Keratinocyte (primary cell): ENCODE data around the gene DLG2. TPM values are rescaled to one million over a fixed set of nuclear protein-coding genes. Genes with fewer than 3 reads are reported as not detected.

Source experiments
- DNase-seq: peaks from one replicate; pipeline ENCODE4 v3.0.0-alpha.2; 2011; ENCODE audit warnings: low read depth, missing footprints, low spot score
- FAIRE-seq: peaks from 2 replicates; lab custom pipeline; 2011; peaks lifted over from hg19 to GRCh38; lab: Jason Lieb, UNC
- H2AFZ ChIP-seq: 2 replicates; pipeline ENCODE4 v1.6.0; 2012; ENCODE audit warnings: low read length, control low read depth, inconsistent platforms; ENCODE audit not compliant: control insufficient read depth
- H3K27ac ChIP-seq: 2 replicates; pipeline ENCODE4 v1.5.1; 2011; ENCODE audit warnings: low read length; ENCODE audit not compliant: control insufficient read depth, insufficient read depth
- H3K27me3 ChIP-seq: 3 replicates; pipeline ENCODE4 v1.6.0; 2011; ENCODE audit warnings: low read length; ENCODE audit not compliant: control insufficient read depth, insufficient read depth; ENCODE audit errors: extremely low read depth
- H3K36me3 ChIP-seq, 2 experiments: 2 replicates in 1 of 2; 3 replicates in 1 of 2; pipeline ENCODE4 v1.5.1; 2011; ENCODE audit warnings: low read length in 2 of 2, mild to moderate bottlenecking in 1 of 2; ENCODE audit not compliant: control insufficient read depth in 2 of 2, insufficient read depth in 2 of 2; ENCODE audit errors: extremely low read depth in 1 of 2
- H3K4me1 ChIP-seq: 3 replicates; pipeline ENCODE4 v1.5.1; 2011; ENCODE audit warnings: low read length; ENCODE audit not compliant: control insufficient read depth, insufficient read depth; ENCODE audit errors: extremely low read depth
- H3K4me2 ChIP-seq: 3 replicates; pipeline ENCODE4 v1.6.0; 2011; ENCODE audit warnings: low read depth, low read length; ENCODE audit not compliant: control insufficient read depth, insufficient read depth; ENCODE audit errors: extremely low read depth
- H3K4me3 ChIP-seq, 3 experiments: fragments of 200-600 bp in 1 of 3; sonication (generic) in 1 of 3; 2 replicates in 2 of 3; 3 replicates in 1 of 3; pipeline ENCODE4 v1.5.1; 2011 to 2016; ENCODE audit warnings: low read length in 3 of 3, mild to moderate bottlenecking in 3 of 3, control low read depth in 2 of 3, inconsistent platforms in 1 of 3, low read depth in 1 of 3, mixed read lengths in 1 of 3, mixed run types in 1 of 3, moderate library complexity in 1 of 3; ENCODE audit not compliant: control insufficient read depth in 2 of 3, insufficient read depth in 2 of 3; ENCODE audit errors: extremely low read depth in 1 of 3
- H3K79me2 ChIP-seq: 2 replicates; pipeline ENCODE4 v1.6.0; 2012; ENCODE audit warnings: low read length; ENCODE audit not compliant: control insufficient read depth, insufficient read depth
- H3K9ac ChIP-seq: 3 replicates; pipeline ENCODE4 v1.6.0; 2011; ENCODE audit warnings: low read length; ENCODE audit not compliant: control insufficient read depth, insufficient read depth; ENCODE audit errors: extremely low read depth
- H3K9me1 ChIP-seq: 3 replicates; pipeline ENCODE4 v1.6.0; 2011; ENCODE audit warnings: low read length; ENCODE audit not compliant: control insufficient read depth, insufficient read depth; ENCODE audit errors: extremely low read depth
- H3K9me3 ChIP-seq: 2 replicates; pipeline ENCODE4 v1.5.1; 2012; ENCODE audit warnings: low read depth, low read length; ENCODE audit not compliant: control insufficient read depth
- H4K20me1 ChIP-seq: 3 replicates; pipeline ENCODE4 v1.6.0; 2011; ENCODE audit warnings: low read length; ENCODE audit not compliant: control insufficient read depth, insufficient read depth; ENCODE audit errors: extremely low read depth
- CTCF ChIP-seq, 3 experiments: IDR thresholded peaks in 1 of 3; conservative IDR thresholded peaks in 1 of 3; optimal IDR thresholded peaks in 1 of 3; 2 replicates in 2 of 3; 3 replicates in 1 of 3; pipeline versions ENCODE3 to v1.5.1; 2011; ENCODE audit warnings: low read length in 3 of 3, mild to moderate bottlenecking in 3 of 3, moderate library complexity in 2 of 3, control low read depth in 1 of 3, inconsistent platforms in 1 of 3; ENCODE audit not compliant: insufficient read depth in 2 of 3; ENCODE audit errors: extremely low read depth in 1 of 3
- EZH2 ChIP-seq: IDR thresholded peaks from one replicate; pipeline ENCODE4 v1.6.1; 2012; ENCODE audit warnings: inconsistent platforms, mild to moderate bottlenecking, low read length, moderate library complexity
- dilution Hi-C: fragments of 300-500 bp; cut with MboI; formaldehyde crosslinking; loops from one replicate; pipeline ENCODE4 v1.7.0; 2020; ENCODE audit warnings: low sequenced_read_pairs; ENCODE audit not compliant: extremely low pct_ligation_motif_present
- polyA plus RNA-seq, 5 experiments: library from polyadenylated mRNA; depleted of rRNA in 3 of 5; stranded (reverse) in 3 of 5; stranded (forward) in 1 of 5; unstranded in 1 of 5; fragments of >200 nt; gene quantifications; 1 replicate in 1 of 5; 2 replicates in 3 of 5; 3 replicates in 1 of 5; pipeline versions ENCODE4 v1.2.1 to v1.2.3, GENCODE V29; 2011 to 2012; ENCODE audit warnings: missing spikeins in 2 of 5, low read depth in 1 of 5, low replicate concordance in 1 of 5

Gene DLG2
- polyA plus RNA-seq, 1 donor (not counting 4 experiments of a cell fraction or from before 2014, with no cell fraction given) = 0.55 TPM

- no peak for FAIRE-seq
- dilution Hi-C loops = no loop called here
Measured at GRCh38 chr11:84358034-84358433, 1269.1 kb downstream of the DLG2 start.

GRCh38 chr11:84355911-84356310, 1271.2 kb downstream of the DLG2 start:
- no peaks in the 10 kb centered on the region for H3K4me1 ChIP-seq
- FAIRE-seq (no peak), DNase-seq (no peak)
- H3K9me1 ChIP-seq = no peaks in the 10 kb centered on the region
- no peaks in the 10 kb centered on the region for H3K79me2 ChIP-seq
- TF ChIP-seq EZH2 (no peak), CTCF (optimal IDR thresholded peaks at IDR 0.05 in 1 of 3, IDR thresholded peaks at IDR 0.05 in 1 of 3, conservative IDR thresholded peaks at IDR 0.05 in 1 of 3; ENCODE audit: extremely low read depth in 1 of 3, insufficient read depth in 2 of 3, low read length in 3 of 3) (no peak)
- no peaks in the 10 kb centered on the region for H4K20me1 ChIP-seq
- H2AFZ ChIP-seq = no peak overlapping the region
- H3K9ac ChIP-seq = no peak overlapping the region
- H3K9me3 ChIP-seq = no peaks in the 10 kb centered on the region
- H3K36me3 ChIP-seq = no peaks in the 10 kb centered on the region
- dilution Hi-C loops = no loop called here
- H3K4me2 ChIP-seq = no peak overlapping the region
- no peak overlapping the region for H3K4me3 ChIP-seq
- H3K27me3 ChIP-seq = no peaks in the 10 kb centered on the region
- no peak overlapping the region for H3K27ac ChIP-seq

More at GRCh38 chr11:84358034-84358433, 1269.1 kb downstream of the DLG2 start:
- Histone ChIP-seq H3K4me1 (no peaks in the 10 kb centered on the region), H3K4me3 (no peak overlapping the region), H3K27ac (no peak overlapping the region), H3K36me3 (no peaks in the 10 kb centered on the region), H3K9me1 (no peaks in the 10 kb centered on the region), H3K9me3 (no peaks in the 10 kb centered on the region), H3K9ac (no peak overlapping the region), H3K27me3 (no peaks in the 10 kb centered on the region), H2AFZ (no peak overlapping the region), H3K79me2 (no peaks in the 10 kb centered on the region), H4K20me1 (no peaks in the 10 kb centered on the region), H3K4me2 (no peak overlapping the region)
- no peak for TF ChIP-seq CTCF (optimal IDR thresholded peaks at IDR 0.05 in 1 of 3, IDR thresholded peaks at IDR 0.05 in 1 of 3, conservative IDR thresholded peaks at IDR 0.05 in 1 of 3; ENCODE audit: extremely low read depth in 1 of 3, insufficient read depth in 2 of 3, low read length in 3 of 3)
- no peak for TF ChIP-seq EZH2
- DNase-seq = no peak
